HUDEP-2 (cell line): ENCODE results near the gene NFIB.

Source experiments
- DNase-seq, 76 experiments: peaks; one replicate each; lab custom pipeline; 2025; ENCODE audit not compliant: unreplicated experiment in 76 of 76; lab: John Stamatoyannopoulos, UW

NFIB gene

GRCh38 chr9:14321517-14322130 is 7.7 kb upstream of the NFIB start:
- no peak for DNase-seq

- DNase-seq, result no peak
Measured at GRCh38 chr9:14320271-14321181, 6.6 kb upstream of the NFIB start.

DNA sequence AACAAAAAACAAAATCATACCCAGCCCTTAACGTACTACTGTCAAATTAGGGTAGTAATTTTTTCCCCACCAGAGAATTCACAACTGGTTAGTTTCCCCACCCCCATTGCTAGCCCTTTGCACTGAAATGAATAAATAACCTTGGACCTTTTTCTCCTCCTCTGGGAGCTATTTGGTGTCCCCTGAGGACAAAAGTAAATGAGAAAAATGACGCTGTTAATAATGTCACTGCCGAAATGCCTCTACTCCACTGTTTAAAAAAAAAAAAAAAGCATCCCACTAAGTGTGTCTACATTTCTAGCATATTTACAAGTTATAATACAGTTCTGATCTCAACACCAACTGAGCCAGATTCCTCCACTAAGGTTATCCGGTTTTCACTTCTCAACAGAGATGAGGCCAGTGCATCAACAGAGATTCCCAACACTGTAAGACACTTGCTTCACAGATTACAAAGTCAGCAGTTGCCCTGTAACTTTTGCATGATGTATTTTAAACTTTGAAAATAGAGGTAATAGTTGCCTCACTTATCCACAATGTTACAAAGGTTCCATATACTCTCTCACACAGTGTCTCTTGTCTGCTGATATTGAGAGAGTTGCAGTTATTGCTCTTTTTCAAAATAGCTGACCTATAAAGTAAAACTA is 5.1 kb upstream of the NFIB start:
- DNase-seq, result no peak

DNA sequence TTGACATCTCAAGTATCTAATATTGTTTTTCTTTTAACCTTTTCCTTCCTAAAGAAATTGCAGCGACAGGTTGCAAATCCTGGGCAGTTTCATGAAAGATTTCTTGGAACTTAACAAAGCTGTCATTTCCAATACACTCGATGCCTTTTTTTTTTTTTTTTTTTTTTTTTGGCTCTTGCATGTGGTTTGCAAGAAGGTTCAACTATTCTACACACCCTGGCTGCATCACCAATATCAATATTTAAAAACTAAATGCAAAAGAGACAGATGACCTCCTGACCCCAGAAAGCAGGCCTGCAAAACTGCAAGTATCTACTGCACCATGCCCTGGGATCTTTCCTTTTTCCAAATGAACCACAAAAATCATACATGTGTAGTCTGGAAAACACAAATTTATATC is 4.4 kb upstream of the NFIB start:
- DNase-seq, result no peak

DNA sequence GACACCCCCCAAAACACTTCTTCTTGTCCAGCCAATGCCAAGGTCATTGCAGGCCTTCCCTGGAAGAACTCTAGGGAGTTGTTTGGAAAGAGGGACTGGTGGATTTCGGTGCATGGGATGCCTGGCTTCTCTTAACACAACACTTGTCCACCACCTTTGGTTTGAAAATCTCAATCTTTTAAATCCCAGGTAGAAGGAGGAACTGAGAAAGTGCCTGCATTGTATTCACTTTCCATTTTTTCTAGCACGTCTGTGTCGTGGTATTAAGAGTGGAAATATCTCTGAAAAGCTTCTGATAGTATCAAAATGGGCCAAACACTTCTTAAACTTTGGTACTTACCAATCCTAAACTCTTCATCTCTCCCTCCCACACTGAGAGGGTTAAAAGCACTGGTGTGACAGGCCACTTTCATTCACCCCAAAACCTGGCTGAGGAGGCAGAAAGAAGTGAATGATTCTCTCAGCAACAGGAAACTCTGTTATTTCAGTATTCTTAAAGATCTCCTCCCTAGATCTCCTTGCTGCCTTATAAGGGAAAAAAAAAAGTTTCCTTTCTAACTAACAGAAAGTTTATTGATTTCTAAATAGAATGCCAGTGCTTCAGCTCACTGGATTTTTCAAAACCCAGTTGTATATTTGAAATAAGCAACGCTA is 3.9 kb upstream of the NFIB start:
- no peak for DNase-seq

- DNase-seq, result no peak
Measured at GRCh38 chr9:14316602-14317300, 2.8 kb upstream of the NFIB start.

DNA sequence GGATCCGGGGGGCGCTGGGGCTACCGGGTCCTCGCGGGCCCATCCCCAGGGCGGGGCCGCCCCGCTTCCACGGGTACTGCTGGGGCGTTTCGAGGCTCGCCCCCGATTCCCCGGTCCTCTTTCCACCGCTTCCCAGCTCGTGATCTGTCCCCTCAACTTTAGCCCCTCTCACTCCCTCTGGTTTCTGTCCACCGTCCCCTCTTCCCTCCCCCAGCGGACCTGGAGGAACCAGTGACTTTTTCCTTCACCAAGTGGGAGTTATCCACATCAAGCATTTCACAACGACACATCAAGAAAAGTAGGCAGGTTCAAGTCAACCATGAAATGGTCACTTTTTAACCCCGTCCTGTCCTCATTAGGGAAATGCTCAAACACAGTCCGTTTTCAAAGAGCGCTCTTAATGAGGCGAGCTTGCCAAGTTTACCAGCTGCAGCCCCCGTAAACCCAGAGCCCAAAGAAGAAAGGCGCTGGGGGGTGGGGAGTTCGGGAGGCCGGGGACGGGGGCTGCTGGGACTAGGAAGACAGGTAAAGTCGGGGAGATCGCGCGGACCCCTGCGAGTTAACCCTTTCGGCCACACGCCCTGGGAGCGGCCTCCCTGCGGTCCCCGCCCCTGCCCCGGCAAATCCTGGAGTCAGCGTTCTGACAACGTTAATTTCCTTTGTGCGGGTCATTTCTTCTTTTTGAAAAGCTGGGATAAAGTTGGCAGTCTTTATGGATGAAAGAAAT is 2.1 kb upstream of the NFIB start:
- DNase-seq, result no peak

- peak in 42 of 76 experiments; percentile 1 to 55 (median 28) for DNase-seq
Measured at GRCh38 chr9:14314929-14315874, 1.3 kb upstream of the NFIB start.

GRCh38 chr9:14314424-14314928 is 535 bp upstream of the NFIB start:
- DNase-seq, result no peak

GRCh38 chr9:14313378-14313940 is 482 bp downstream of the NFIB start:
- DNase-seq, result peak in 2 of 76 experiments; percentile 2 to 10

GRCh38 chr9:14312719-14313377 is 1.1 kb downstream of the NFIB start:
- no peak for DNase-seq

DNA sequence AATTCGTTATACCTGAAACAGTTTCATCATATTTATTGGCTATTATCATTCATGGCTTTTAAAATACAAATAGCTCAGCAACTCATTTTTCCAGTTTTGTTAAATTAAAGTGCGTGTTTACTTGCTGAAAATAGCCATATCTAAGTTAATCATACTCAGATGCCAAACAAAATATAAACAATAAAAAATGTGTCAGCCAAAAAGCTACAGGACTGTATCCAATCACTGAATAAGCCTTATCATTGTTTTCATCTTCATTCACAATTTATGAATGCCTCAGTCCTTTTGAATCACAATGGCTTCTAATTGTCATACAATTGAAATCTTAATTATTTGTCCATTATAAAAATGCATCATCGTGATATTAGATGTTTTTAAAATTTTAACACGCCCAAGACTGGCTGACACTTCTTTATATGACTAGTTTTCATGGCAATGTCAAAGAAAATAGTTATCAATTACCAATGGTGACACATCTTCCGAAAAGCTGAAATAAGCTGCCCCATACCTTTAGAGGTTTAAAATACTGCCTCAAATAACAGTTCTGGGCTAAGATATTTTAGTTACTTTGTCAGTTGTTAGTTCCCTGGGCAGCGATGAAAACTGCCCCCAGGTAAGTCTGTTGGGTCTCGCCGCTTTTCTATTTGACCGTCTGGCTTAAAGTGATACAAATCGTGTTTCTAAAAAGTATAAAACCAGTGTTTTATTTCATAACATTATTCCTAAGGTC is 1.8 kb downstream of the NFIB start:
- no peak for DNase-seq

DNA sequence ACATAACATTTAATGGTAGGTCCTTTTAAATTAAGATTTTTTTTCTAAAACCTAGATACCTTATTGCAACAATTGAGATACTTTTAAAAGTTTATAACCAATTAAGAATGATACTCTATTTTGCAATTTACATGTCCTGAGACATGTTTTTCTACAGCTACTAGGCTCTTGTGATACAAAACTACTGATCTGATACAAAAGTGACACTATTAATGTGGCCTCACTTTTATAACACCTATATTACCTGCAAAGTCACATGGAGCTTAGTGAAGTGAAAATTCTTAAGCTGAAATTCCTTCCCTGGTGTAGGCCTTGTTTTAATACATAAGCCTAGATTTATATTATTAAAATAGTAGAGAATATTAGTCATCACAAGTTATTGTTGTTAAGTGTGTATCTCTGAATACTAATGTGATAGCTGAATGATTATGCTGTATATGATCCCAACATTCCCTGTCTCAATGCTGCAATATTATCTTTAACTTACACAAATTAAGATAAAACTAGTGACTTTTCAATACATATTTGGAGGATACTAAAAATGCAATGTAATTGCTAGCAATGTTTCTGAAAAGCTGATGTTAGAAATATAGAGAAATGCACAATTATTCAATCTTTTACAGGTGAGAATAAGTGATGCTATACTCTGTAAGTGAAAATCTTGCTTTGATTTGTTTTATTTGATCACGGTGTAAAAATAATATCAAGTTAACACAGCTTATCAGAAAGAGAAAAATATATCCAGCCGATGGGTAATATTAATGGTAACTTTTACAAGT is 2.6 kb downstream of the NFIB start:
- DNase-seq, result no peak

GRCh38 chr9:14310311-14310710 is 3.6 kb downstream of the NFIB start:
- no peak for DNase-seq

- peak in 7 of 76 experiments; percentile 2 to 45 (median 14) for DNase-seq
Measured at GRCh38 chr9:14309403-14309802, 4.5 kb downstream of the NFIB start.

DNA sequence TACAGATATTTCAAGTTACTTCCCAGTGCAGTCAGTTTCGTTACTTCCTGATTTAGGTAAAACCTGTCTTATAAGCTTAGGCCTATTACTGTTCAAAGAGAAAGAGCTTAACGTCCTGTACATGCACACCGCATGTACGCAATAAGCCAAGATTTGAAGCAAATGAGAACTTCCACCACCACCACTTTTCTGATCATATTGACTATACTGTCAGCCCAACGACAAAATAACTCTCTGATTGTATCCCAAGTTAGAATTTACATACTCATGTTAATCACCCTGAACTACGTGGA is 5.1 kb downstream of the NFIB start:
- DNase-seq, result no peak
